Measurements from ENCODE around the gene ZNF205. TPM values are rescaled to one million over a fixed set of nuclear protein-coding genes. Genes with fewer than 3 reads are reported as not detected.

ZNF205 gene
- polyA plus RNA-seq, 3 donors, result 1.0 to 6.7 (median 1.3) TPM

- peak overlapping the region; percentile 99 for H2AFZ ChIP-seq (ENCODE audit: insufficient read depth, low read depth, low read length, poor library complexity, severe bottlenecking)
- Mint-ChIP-seq H3K9me3 (no peaks in the 10 kb centered on the region), H3K27me3 (ENCODE audit: low read depth in 3 of 3) (peaks cover 4 to 8% (median 6%) of the 10 kb centered on the region in 3 donors), H3K4me3 (peak overlapping the region; percentile 94 to 97), H3K4me1 (peaks cover 23% of the 10 kb centered on the region), H3K27ac (peak overlapping the region; percentile 88 to 98 (median 97)), H3K36me3 (peaks cover 6 to 7% of the 10 kb centered on the region in 2 donors)
- WGBS (ENCODE audit: insufficient coverage), result under 1% methylated on average over 71 of the region's 72 CpGs
- H3K4me2 ChIP-seq (replicated peaks; ENCODE audit: extremely low read depth, low read length, poor library complexity, severe bottlenecking), result peak overlapping the region; percentile 99
- peak; percentile 88 to 95 (median 90) for DNase-seq
- H3K36me3 ChIP-seq (replicated peaks in 1 of 2; ENCODE audit: control insufficient read depth in 1 of 2, insufficient read depth in 2 of 2, low read length in 2 of 2), result peaks cover 0 to 8% of the 10 kb centered on the region in 2 donors
- H3K27ac ChIP-seq (ENCODE audit: low read depth in 1 of 2, low read length in 2 of 2), result peak overlapping the region; percentile 68 to 69
- H4K20me1 ChIP-seq (ENCODE audit: insufficient read depth, low read length), result no peaks in the 10 kb centered on the region
- peaks cover 20 to 29% of the 10 kb centered on the region in 2 donors for H3K4me1 ChIP-seq (ENCODE audit: control insufficient read depth in 1 of 2, insufficient read depth in 2 of 2, low read length in 2 of 2)
- intact Hi-C loops (cut with micrococcal nuclease), result loop anchor here (2.0 to 10.0 kb wide), 4 partner anchors 21 to 209 kb away; partner anchors contain the start of genes FLYWCH1 (in 1 of the 2), HCFC1R1 (in 1 of the 2), THOC6 (in 1 of the 2) and TNFRSF12A (in 1 of the 2)
- H3K79me2 ChIP-seq (ENCODE audit: insufficient read depth, low read length), result peaks cover 8% of the 10 kb centered on the region
- H3K4me3 ChIP-seq (replicated peaks in 1 of 3; ENCODE audit: low read depth in 2 of 3, low read length in 3 of 3), result peak overlapping the region; percentile 52 to 99 (median 95)
- no peak for TF ChIP-seq CTCF (IDR thresholded peaks at IDR 0.05)
- peak overlapping the region; percentile 60 for H3K9ac ChIP-seq (ENCODE audit: insufficient read depth, low read length, poor library complexity, severe bottlenecking)
- no peaks in the 10 kb centered on the region for H3K9me3 ChIP-seq (replicated peaks in 1 of 2; ENCODE audit: control insufficient read depth in 1 of 2, insufficient read depth in 1 of 2, low read length in 2 of 2)
- no peaks in the 10 kb centered on the region for H3K27me3 ChIP-seq (ENCODE audit: control insufficient read depth in 2 of 2, insufficient read depth in 2 of 2, low read length in 2 of 2)
Measured at GRCh38 chr16:3123986-3124886, 11.8 kb downstream of the ZNF205 start.

GRCh38 chr16:3127745-3128144, 15.4 kb downstream of the ZNF205 start:
- no peak overlapping the region for H3K4me3 Mint-ChIP-seq
- Histone ChIP-seq H3K36me3 (replicated peaks in 1 of 2; ENCODE audit: control insufficient read depth in 1 of 2, insufficient read depth in 2 of 2, low read length in 2 of 2) (no peaks in the 10 kb centered on the region), H3K4me2 (replicated peaks; ENCODE audit: extremely low read depth, low read length, poor library complexity, severe bottlenecking) (no peak overlapping the region), H3K27ac (ENCODE audit: low read depth in 1 of 2, low read length in 2 of 2) (no peak overlapping the region), H3K79me2 (ENCODE audit: insufficient read depth, low read length) (peaks cover 15% of the 10 kb centered on the region), H3K9me3 (replicated peaks in 1 of 2; ENCODE audit: control insufficient read depth in 1 of 2, insufficient read depth in 1 of 2, low read length in 2 of 2) (no peaks in the 10 kb centered on the region), H3K4me1 (ENCODE audit: control insufficient read depth in 1 of 2, insufficient read depth in 2 of 2, low read length in 2 of 2) (peaks cover 30 to 45% of the 10 kb centered on the region in 2 donors), H3K9ac (ENCODE audit: insufficient read depth, low read length, poor library complexity, severe bottlenecking) (no peak overlapping the region), H3K27me3 (ENCODE audit: control insufficient read depth in 2 of 2, insufficient read depth in 2 of 2, low read length in 2 of 2) (no peaks in the 10 kb centered on the region), H4K20me1 (ENCODE audit: insufficient read depth, low read length) (no peaks in the 10 kb centered on the region), H3K4me3 (replicated peaks in 1 of 3; ENCODE audit: low read depth in 2 of 3, low read length in 3 of 3) (no peak overlapping the region), H2AFZ (ENCODE audit: insufficient read depth, low read depth, low read length, poor library complexity, severe bottlenecking) (no peak overlapping the region)
- DNase-seq, result no peak
- no peak for TF ChIP-seq CTCF (IDR thresholded peaks at IDR 0.05)
- peak overlapping the region in 1 of 7 donors; percentile 57 for H3K27ac Mint-ChIP-seq
- WGBS (ENCODE audit: insufficient coverage), result 94% methylated on average over 6 of the region's 6 CpGs
- peaks cover 4 to 6% of the 10 kb centered on the region in 2 donors for H3K36me3 Mint-ChIP-seq
- H3K9me3 Mint-ChIP-seq, result no peaks in the 10 kb centered on the region
- peaks cover 4 to 8% (median 4%) of the 10 kb centered on the region in 3 donors for H3K27me3 Mint-ChIP-seq (ENCODE audit: low read depth in 3 of 3)
- H3K4me1 Mint-ChIP-seq, result peaks cover 35% of the 10 kb centered on the region
- intact Hi-C loops (cut with micrococcal nuclease), result loop anchor here (2.0 to 10.0 kb wide), 4 partner anchors 69 to 213 kb away; partner anchors contain the start of genes FLYWCH1 (in 1 of the 2), HCFC1R1 (in 1 of the 2), THOC6 (in 1 of the 2) and TNFRSF12A (in 1 of the 2)
